Right lobe of liver (tissue), 4 donors: ENCODE measurements around the gene PUS3.

Experiments used
- CTCF ChIP-seq, 4 donors: fragments of 200-600 bp in 3 of 4; fragments of 450-650 bp in 1 of 4; IDR thresholded peaks; one replicate each; pipeline versions ENCODE4 v1.5.1 to v1.8.0; 2016 to 2022; ENCODE audit warnings: antibody characterized with exemption in 4 of 4, mild to moderate bottlenecking in 2 of 4
- POLR2A ChIP-seq: fragments of 450-650 bp; IDR thresholded peaks from one replicate; pipeline ENCODE4 v1.6.1; 2017; ENCODE audit warnings: antibody characterized with exemption, mild to moderate bottlenecking
- donor health status: DM: no; HTN: no; CAD: no.
- donor health status: DM: no; HTN: no; CAD: no.
- donor health status: DM: no; HTN: yes; CAD: no.

GRCh38 chr11:125945797-125946520 lies 43.0 kb upstream of the PUS3 start, which contains the start of gene VSIG10L2:
- TF ChIP-seq POLR2A (no peak), CTCF (IDR thresholded peaks at IDR 0.05) (no peak)
